Panc1 (cell line): Measurements from ENCODE around the gene NTN5.
"Not testable (repeated sequence)": the region's sequence is repeated elsewhere in the genome, so short reads cannot be mapped to it uniquely, and the experiment has no call there.

ENCODE experiments used
- POLR2AphosphoS5 ChIP-seq: IDR thresholded peaks from 2 replicates; pipeline ENCODE4 v1.6.1; 2012; ENCODE audit warnings: mild to moderate bottlenecking, low read depth, low read length, moderate library complexity
- SIN3A ChIP-seq: IDR thresholded peaks from 2 replicates; pipeline ENCODE4 v1.6.1; 2012; ENCODE audit warnings: low read depth, mild to moderate bottlenecking, low read length, moderate library complexity, borderline replicate concordance; ENCODE audit not compliant: insufficient read depth
- TCF7L2 ChIP-seq: IDR thresholded peaks from 2 replicates; pipeline ENCODE4 v1.6.1; 2011; ENCODE audit warnings: mild to moderate bottlenecking, low read depth, low read length, inconsistent platforms
- TF ChIP-seq, protein P1 (sequence below): fragments of 450-650 bp; IDR thresholded peaks from 2 replicates; pipeline ENCODE4 v1.5.1; 2017; ENCODE audit warnings: mild to moderate bottlenecking

DNA sequence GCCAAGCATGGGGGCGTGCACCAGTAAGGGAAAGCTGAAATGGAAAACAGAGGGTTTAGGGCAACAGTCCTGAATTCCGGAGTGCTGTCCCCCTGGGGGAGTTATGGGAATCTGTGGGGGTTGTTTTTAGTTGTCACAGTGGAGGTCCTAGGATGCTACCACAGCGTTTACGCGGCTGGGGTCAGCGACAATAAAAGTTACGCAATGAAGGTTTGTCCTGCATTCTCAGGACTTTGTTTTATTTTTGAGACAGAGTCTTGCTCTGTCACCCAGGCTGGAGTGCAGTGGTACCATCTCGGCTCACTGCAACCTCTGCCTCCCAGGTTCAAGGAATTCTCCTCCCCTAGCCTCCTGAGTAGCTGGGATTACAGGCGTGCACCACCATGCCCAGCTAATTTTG is 20.8 kb upstream of the NTN5 start:
- TF ChIP-seq, protein P1, sequence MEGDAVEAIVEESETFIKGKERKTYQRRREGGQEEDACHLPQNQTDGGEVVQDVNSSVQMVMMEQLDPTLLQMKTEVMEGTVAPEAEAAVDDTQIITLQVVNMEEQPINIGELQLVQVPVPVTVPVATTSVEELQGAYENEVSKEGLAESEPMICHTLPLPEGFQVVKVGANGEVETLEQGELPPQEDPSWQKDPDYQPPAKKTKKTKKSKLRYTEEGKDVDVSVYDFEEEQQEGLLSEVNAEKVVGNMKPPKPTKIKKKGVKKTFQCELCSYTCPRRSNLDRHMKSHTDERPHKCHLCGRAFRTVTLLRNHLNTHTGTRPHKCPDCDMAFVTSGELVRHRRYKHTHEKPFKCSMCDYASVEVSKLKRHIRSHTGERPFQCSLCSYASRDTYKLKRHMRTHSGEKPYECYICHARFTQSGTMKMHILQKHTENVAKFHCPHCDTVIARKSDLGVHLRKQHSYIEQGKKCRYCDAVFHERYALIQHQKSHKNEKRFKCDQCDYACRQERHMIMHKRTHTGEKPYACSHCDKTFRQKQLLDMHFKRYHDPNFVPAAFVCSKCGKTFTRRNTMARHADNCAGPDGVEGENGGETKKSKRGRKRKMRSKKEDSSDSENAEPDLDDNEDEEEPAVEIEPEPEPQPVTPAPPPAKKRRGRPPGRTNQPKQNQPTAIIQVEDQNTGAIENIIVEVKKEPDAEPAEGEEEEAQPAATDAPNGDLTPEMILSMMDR: not testable (repeated sequence)
- TF ChIP-seq TCF7L2, SIN3A, POLR2AphosphoS5: not testable (repeated sequence)
